Testis (tissue), 3 donors: ENCODE data around the gene MYOZ3. TPM values are rescaled to one million over a fixed set of nuclear protein-coding genes. Genes with fewer than 3 reads are reported as not detected.

Experiments used
- DNase-seq: peaks from one replicate; pipeline ENCODE4 v3.0.0-alpha.2; 2019
- H3K27ac ChIP-seq, 2 donors: fragments of 200-600 bp; sonication (generic); one replicate each; pipeline ENCODE4 v1.5.1; 2019
- H3K27me3 ChIP-seq: fragments of 200-600 bp; sonication (generic); one replicate; pipeline ENCODE4 v1.5.1; 2019
- H3K36me3 ChIP-seq: fragments of 200-600 bp; sonication (generic); one replicate; pipeline ENCODE4 v1.5.1; 2017; ENCODE audit warnings: low read depth; ENCODE audit errors: missing control alignments
- H3K4me1 ChIP-seq: fragments of 200-600 bp; sonication (generic); one replicate; pipeline ENCODE4 v1.5.1; 2019
- H3K4me3 ChIP-seq, 2 donors: fragments of 200-600 bp; sonication (generic); one replicate each; pipeline ENCODE4 v1.5.1; 2017 to 2019
- H3K9me3 ChIP-seq: fragments of 200-600 bp; sonication (generic); one replicate; pipeline ENCODE4 v1.5.1; 2017
- CTCF ChIP-seq, 3 experiments: fragments of 450-650 bp in 2 of 3; fragments of 200-600 bp in 1 of 3; sonication (generic) in 1 of 3; IDR thresholded peaks; one replicate each; pipeline ENCODE4 v1.5.1; 2016 to 2019; ENCODE audit warnings: antibody characterized with exemption in 3 of 3, mild to moderate bottlenecking in 2 of 3, moderate library complexity in 1 of 3
- POLR2A ChIP-seq: fragments of 450-650 bp; IDR thresholded peaks from one replicate; pipeline ENCODE4 v1.6.1; 2017; ENCODE audit warnings: antibody characterized with exemption, mild to moderate bottlenecking, moderate library complexity
- WGBS, 2 donors: methylation state at CpG; one replicate each; pipeline ENCODE4 v1.1.5; 2018; 5-methylcytosine and 5-hydroxymethylcytosine counted together
- intact Hi-C: fragments of 100-400 bp; cut with DNase I; formaldehyde crosslinking; loops from one replicate; pipeline ENCODE4 v1.15.1; 2023; ENCODE audit warnings: low total_unique reads
- polyA plus RNA-seq: library from polyadenylated mRNA; stranded (reverse); fragments of 350-450 nt; fragmentation: Illumina TruSeq; extraction: RNeasy Lipid Tissue Mini Kit (QIAGEN cat#74804); gene quantifications from one replicate; pipeline ENCODE4 v1.2.3, GENCODE V29; 2014; ENCODE audit warnings: low read depth, low replicate concordance; ENCODE audit not compliant: insufficient read depth
- total RNA-seq, 2 donors: library from RNA; depleted of rRNA; stranded (reverse); fragments of >200 nt; gene quantifications; one replicate each; pipeline ENCODE4 v1.2.3, GENCODE V29; 2016

The MYOZ3 gene
- total and polyA plus RNA-seq, 3 donors from 2014 or later = 10.4 to 12.7 (median 12.0) TPM

- Histone ChIP-seq H3K9me3 (no peaks in the 10 kb centered on the region), H3K36me3 (peaks cover 3% of the 10 kb centered on the region), H3K27ac (no peak overlapping the region), H3K4me1 (no peaks in the 10 kb centered on the region), H3K27me3 (no peaks in the 10 kb centered on the region), H3K4me3 (no peak overlapping the region)
- WGBS, 2 donors = 90 to 92% methylated on average over 2 of the region's 2 CpGs
- TF ChIP-seq POLR2A (no peak), CTCF (IDR thresholded peaks at IDR 0.05) (no peak)
- no peak for DNase-seq
- intact Hi-C loops = no loop called here
Observed at GRCh38 chr5:150723845-150724244, 62.8 kb downstream of the MYOZ3 start.

Other genes starting within 250 kb of the MYOZ3 start
- gene CD74, start 248.3 kb upstream of the MYOZ3 start, total RNA-seq = 100 to 1,000 TPM; 137 to 223 TPM
- 1,318 TPM for gene CD74, start 248.3 kb upstream of the MYOZ3 start, polyA plus RNA-seq
- 1,000 to 10,000 TPM in 1 of 2 donors, 100 to 1,000 TPM in 1; 781 to 1,273 TPM for gene RPS14, start 211.5 kb upstream of the MYOZ3 start, total RNA-seq
- gene RPS14, start 211.5 kb upstream of the MYOZ3 start, polyA plus RNA-seq = 1,234 TPM
- 100 to 1,000 TPM; 167 to 174 TPM for gene NDST1, start 153.1 kb upstream of the MYOZ3 start, total RNA-seq
- 55.0 TPM for gene NDST1, start 153.1 kb upstream of the MYOZ3 start, polyA plus RNA-seq
- gene SYNPO, start 20.6 kb upstream of the MYOZ3 start, total RNA-seq = 10 to 100 TPM; 49.1 to 53.2 TPM
- 52.2 TPM for gene SYNPO, start 20.6 kb upstream of the MYOZ3 start, polyA plus RNA-seq
- 10 to 100 TPM; 37.7 to 40.1 TPM for gene RBM22, start 39.8 kb downstream of the MYOZ3 start, total RNA-seq
- 38.5 TPM for gene RBM22, start 39.8 kb downstream of the MYOZ3 start, polyA plus RNA-seq
- gene DCTN4, start 97.8 kb downstream of the MYOZ3 start, total RNA-seq = 10 to 100 TPM; 91.5 to 94.0 TPM
- gene DCTN4, start 97.8 kb downstream of the MYOZ3 start, polyA plus RNA-seq = 55.7 TPM
- 1 to 10 TPM; 8.1 to 8.8 TPM for gene SMIM3, start 117.5 kb downstream of the MYOZ3 start, total RNA-seq
- 8.7 TPM for gene SMIM3, start 117.5 kb downstream of the MYOZ3 start, polyA plus RNA-seq
- gene IRGM, start 185.3 kb downstream of the MYOZ3 start, total RNA-seq = 1 to 10 TPM; 1.2 to 2.7 TPM
- gene IRGM, start 185.3 kb downstream of the MYOZ3 start, polyA plus RNA-seq = 0.25 TPM
- 10 to 100 TPM; 13.2 to 15.8 TPM for gene ZNF300, start 243.7 kb downstream of the MYOZ3 start, total RNA-seq
- gene ZNF300, start 243.7 kb downstream of the MYOZ3 start, polyA plus RNA-seq = 8.3 TPM